GM10248 (cell line): Measurements from ENCODE around the gene ZNF785.

Source experiments
- CTCF ChIA-PET: fragments of 300-600 bp; sonication (Branson Sonifier 250); formaldehyde crosslinking; extraction: SDS; loops from one replicate; lab custom pipeline; 2021; ENCODE audit warnings: antibody characterized with exemption; lab: Yijun Ruan, JAX
- POLR2A ChIA-PET: fragments of 350-650 bp; sonication (Branson Sonifier 250); formaldehyde crosslinking; extraction: SDS; loops from one replicate; lab custom pipeline; 2020; ENCODE audit warnings: antibody characterized with exemption; lab: Yijun Ruan, JAX
- DNase-seq: peaks from one replicate; pipeline ENCODE4 v3.0.0; 2012; ENCODE audit errors: extremely low spot score
- TF ChIP-seq, protein P1 (sequence below): IDR thresholded peaks from 2 replicates; pipeline ENCODE4 v1.5.1; 2012; ENCODE audit warnings: mild to moderate bottlenecking, low read depth; ENCODE audit errors: extremely low read depth, missing control alignments, control extremely low read depth

The ZNF785 gene

DNA sequence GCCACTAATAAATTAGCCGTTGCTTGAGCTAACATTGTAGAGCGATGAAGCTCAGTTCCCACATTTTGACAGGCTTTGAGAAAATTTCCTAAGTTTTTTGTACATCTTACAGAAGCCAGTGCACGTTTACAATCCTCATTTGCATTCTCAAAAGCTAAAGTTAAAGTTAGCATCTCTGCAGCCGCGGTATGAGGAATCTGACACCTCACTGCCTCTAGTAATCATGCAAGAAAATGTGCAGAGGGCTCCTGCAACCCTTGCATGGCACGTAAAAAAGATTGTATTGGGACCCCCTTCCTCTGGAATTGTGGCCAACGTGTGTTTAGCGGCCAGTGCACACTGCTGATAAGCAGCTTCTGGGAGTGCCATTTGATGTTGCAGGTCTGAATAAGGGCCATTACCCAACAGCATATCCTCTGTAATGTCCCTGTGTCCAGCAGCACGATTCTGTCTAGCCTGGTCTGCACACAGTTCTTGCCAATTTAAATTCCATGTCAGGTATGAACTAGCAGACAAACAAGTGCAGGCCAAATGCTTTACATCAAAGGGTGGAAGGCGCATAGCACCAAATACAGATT lies 37.0 kb upstream of the ZNF785 start:
- ChIA-PET POLR2A (interaction anchor here (0.6 kb wide), 1 partner anchor 68 kb away, joined by 4 read pairs; no protein-coding TSS in a partner anchor), CTCF (interaction anchor here (0.9 to 3.2 kb wide), 6 partner anchors 9 to 193 kb away, joined by 3 to 13 read pairs (median 4); partner anchors contain the start of genes DCTPP1 and PRR14)
- TF ChIP-seq, protein P1, sequence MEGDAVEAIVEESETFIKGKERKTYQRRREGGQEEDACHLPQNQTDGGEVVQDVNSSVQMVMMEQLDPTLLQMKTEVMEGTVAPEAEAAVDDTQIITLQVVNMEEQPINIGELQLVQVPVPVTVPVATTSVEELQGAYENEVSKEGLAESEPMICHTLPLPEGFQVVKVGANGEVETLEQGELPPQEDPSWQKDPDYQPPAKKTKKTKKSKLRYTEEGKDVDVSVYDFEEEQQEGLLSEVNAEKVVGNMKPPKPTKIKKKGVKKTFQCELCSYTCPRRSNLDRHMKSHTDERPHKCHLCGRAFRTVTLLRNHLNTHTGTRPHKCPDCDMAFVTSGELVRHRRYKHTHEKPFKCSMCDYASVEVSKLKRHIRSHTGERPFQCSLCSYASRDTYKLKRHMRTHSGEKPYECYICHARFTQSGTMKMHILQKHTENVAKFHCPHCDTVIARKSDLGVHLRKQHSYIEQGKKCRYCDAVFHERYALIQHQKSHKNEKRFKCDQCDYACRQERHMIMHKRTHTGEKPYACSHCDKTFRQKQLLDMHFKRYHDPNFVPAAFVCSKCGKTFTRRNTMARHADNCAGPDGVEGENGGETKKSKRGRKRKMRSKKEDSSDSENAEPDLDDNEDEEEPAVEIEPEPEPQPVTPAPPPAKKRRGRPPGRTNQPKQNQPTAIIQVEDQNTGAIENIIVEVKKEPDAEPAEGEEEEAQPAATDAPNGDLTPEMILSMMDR: no peak
- no peak for DNase-seq

GRCh38 chr16:30621765-30622164 lies 36.3 kb upstream of the ZNF785 start:
- no peak for DNase-seq
- CTCF ChIA-PET: interaction anchor here (1.0 to 3.6 kb wide), 7 partner anchors 8 to 192 kb away, joined by 3 to 36 read pairs (median 3); partner anchors contain the start of genes DCTPP1 and PRR14
- TF ChIP-seq, protein P1: no peak
- POLR2A ChIA-PET: interaction anchor here (0.6 kb wide), 1 partner anchor 69 kb away, joined by 4 read pairs; no protein-coding TSS in a partner anchor

- CTCF ChIA-PET: interaction anchor here (1.0 to 3.6 kb wide), 10 partner anchors 9 to 190 kb away, joined by 3 to 36 read pairs (median 4); partner anchors contain the start of gene DCTPP1
Observed at GRCh38 chr16:30620169-30620568, 34.7 kb upstream of the ZNF785 start.

DNA sequence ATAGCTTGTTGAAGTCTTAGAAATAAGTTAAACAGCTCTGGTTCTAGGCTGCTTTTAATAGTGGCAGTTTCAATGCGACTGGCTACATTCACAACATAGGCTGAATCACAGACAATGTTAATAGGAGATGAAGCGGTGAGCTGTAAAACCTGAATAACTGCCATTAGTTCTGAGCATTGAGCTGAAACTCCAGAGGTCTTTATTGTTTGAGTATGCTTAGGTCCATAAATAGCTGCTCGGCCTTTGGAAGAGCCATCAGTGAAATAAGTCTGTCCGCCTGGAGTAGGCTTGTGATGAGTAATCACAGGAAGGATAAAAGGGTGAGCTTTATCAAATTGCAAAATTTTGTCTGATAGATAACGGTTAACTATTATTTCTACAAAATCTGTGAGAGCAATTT lies 34.1 kb upstream of the ZNF785 start:
- POLR2A ChIA-PET: no interaction called here
- CTCF ChIA-PET: interaction anchor here (1.0 to 3.6 kb wide), 8 partner anchors 10 to 190 kb away, joined by 3 to 36 read pairs (median 4); partner anchors contain the start of gene DCTPP1
- DNase-seq: no peak
- TF ChIP-seq, protein P1: no peak

More at GRCh38 chr16:30620169-30620568, 34.7 kb upstream of the ZNF785 start:
- POLR2A ChIA-PET: interaction anchor here (0.6 kb wide), 1 partner anchor 14 kb away, joined by 6 read pairs; no protein-coding TSS in a partner anchor
- TF ChIP-seq, protein P1: no peak
- DNase-seq: no peak

GRCh38 chr16:30619202-30619601 lies 33.7 kb upstream of the ZNF785 start:
- POLR2A ChIA-PET: no interaction called here
- CTCF ChIA-PET: interaction anchor here (1.0 to 3.6 kb wide), 7 partner anchors 10 to 189 kb away, joined by 3 to 36 read pairs (median 4); partner anchors contain the start of gene DCTPP1
- TF ChIP-seq, protein P1: no peak
- DNase-seq: no peak

DNA sequence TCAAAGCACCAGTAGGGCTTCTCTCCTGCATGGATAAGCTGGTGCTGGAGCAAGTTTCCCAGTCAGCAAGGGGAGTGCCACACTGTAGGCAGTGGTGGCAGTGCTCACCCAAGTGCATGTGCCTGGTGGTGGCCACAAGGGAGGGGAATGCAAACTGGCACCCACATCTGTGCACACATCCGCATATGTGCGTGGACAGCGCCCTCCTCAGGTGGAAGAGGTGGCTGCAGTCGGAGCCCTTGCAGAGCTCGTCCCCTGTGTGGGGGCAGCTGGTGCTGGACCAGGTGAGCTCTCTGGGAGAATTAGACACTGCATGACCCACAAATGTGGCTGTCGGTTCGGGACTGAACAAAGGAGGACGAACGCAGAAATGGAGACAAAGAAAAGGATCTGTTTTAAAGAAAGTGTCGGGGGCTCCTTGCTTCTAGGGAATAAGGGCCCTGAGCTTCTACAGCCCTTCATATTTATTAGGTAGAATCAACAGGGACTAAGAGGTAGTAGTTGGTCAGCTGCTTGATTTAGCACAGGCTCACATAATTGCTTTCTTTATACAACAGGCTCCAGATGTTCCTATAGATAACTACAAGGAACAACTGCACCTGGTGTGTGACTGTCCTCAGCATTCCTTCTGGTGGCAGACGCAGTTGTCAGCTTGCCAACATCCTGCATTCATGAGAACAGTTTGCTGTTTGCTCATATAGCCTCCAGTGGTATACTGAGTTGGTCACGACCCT lies 30.0 kb upstream of the ZNF785 start:
- ChIA-PET POLR2A (interaction anchor here (0.5 to 0.6 kb wide), 2 partner anchors 111 to 184 kb away, joined by 4 read pairs; no protein-coding TSS in a partner anchor), CTCF (interaction anchor here (0.6 to 10.2 kb wide), 41 partner anchors 9 to 440 kb away, joined by 3 to 128 read pairs (median 4); partner anchors contain the start of genes DCTPP1, FBRS, PRR14 and SEPHS2)
- TF ChIP-seq, protein P1: peak; percentile 74
- DNase-seq: peak; percentile 50
